Measurements from ENCODE around the gene TTI1.

TTI1 gene

DNA sequence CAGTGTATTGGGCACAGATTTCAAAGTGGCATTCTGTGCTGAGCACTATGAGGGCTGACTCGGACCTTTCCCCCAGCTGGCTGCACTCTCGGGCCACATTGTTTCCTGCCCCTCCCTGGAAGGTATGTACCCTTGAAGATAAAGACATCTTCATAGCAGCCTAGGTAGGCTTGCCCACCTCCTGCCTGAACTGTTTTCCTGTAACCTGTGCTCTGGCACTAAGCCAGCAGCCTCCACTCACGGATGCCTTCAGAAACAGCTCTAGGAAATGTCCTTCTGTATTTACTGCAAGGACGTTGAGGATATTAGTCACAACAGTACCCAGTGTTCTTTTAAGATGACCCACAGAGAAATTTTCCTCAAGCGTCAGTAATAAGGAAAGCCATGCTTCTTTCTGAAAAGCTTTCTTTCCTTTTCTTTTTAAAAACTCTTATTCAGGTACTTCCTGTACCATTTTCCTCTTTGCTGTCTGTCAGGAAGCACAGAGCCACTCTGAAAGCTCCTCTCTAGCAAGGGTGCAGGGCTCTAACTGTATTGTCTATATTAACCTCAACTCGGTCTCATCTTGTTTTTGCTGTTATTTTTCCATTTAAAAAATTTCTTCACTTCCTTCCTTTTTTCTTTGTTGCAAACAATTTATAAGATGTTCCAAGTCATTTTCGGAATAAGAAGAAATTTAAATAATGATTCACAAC is 43.5 kb downstream of the TTI1 start:
- FAIRE-seq (no peak), DNase-seq (ENCODE audit: low spot score) (peak; percentile 45)

DNA sequence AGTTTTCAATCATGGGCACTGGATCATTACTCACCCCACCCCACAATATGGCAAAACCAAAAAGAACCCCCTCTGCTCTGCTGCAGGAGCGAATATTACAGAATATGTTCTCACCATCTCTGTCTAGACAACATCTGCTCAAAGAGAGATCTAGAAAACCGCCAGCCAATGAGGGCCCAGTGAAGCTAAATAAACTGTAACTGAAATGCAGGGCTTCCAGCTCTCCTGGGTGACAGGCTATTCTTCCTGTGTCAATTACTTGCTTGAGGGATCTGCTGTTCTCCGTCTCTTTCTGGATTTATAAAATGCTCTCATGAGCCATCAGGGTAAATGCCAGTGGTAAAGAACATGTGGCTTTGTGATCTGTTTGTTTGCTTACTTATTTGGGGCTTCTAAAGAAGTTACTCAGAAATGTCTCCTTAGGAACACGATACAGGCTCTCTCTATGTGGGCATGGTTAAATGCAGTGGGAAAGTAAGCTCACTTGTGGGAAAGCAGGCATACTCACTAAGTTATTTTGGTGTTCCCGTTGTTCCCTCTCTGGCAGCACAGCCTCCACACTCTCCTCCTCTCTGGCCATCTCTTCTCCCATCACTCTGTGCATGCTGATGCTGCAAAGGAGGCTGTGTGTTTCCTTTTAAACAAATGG is 44.8 kb downstream of the TTI1 start:
- DNase-seq (ENCODE audit: low spot score) (no peak), FAIRE-seq (no peak)

DNA sequence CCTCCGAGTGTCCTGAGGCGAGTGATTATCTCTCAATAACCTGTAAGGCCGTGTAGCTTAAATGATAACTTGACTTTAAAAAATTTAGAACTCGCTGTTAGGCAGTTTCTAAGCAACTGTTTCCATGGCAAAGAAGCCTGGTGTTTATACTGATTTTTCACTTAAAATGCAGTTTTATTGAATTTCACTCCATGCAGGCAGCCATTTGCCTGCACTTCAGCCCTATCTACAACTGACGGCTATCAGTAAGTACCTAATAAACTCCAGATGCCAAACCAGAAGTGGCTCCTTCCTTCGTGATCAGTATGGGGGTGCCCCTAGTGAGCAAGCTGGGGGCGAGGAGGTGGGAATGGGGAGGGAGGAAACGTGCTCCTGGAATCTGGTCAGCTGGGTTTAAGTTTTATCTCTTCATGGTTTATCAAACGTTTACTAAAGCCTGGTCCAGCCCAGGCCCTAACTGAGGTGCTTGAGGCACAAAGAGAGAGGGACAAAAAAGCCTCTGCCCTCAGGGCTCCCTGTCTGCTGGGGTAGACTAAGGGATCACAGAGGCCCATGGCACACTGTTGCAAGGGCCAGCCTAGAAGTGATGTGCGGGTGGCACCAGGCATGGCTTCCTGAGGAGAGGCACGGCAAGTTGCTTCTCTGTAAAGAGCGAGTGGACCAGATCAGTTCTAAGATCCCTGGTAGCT is 45.5 kb downstream of the TTI1 start:
- no peak for FAIRE-seq

DNA sequence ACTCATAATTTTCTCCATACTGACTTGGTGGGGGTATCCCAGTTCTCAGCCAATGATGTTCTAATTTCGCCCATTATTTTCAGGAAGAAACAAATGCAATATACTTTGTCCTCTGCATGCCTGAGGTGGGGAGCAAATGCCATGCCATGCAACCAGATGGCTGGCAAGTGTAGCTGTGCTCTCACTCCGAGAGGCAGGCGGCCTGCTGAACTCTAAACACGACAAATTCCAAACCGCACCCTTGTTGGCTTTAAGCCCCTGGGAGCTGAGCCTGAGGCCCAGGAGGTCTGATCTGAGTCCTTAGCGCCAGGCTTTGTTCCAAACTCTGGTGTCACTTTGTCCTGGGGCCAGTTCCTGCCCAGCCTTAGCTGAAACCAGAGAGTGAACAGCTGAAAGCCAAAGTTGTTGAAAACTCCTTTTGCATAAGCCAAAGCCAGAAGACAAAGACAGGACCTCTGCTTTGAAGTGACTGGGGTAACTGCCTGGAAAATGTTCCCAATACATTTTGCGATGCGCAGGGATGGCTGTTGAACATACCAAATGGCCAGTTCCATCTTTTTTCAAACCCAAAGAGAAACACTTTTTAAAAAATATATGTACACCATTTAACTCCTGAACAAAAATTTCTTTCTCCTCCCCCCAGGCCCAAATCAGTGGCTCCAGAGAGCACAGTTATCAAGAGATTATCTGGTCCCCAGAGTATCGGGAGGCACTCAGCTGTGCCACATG is 46.2 kb downstream of the TTI1 start:
- no peak for FAIRE-seq
- no peak for DNase-seq (ENCODE audit: low spot score)

More for the DNA sequence above, 45.5 kb downstream of the TTI1 start:
- DNase-seq (ENCODE audit: low spot score) = no peak

DNA sequence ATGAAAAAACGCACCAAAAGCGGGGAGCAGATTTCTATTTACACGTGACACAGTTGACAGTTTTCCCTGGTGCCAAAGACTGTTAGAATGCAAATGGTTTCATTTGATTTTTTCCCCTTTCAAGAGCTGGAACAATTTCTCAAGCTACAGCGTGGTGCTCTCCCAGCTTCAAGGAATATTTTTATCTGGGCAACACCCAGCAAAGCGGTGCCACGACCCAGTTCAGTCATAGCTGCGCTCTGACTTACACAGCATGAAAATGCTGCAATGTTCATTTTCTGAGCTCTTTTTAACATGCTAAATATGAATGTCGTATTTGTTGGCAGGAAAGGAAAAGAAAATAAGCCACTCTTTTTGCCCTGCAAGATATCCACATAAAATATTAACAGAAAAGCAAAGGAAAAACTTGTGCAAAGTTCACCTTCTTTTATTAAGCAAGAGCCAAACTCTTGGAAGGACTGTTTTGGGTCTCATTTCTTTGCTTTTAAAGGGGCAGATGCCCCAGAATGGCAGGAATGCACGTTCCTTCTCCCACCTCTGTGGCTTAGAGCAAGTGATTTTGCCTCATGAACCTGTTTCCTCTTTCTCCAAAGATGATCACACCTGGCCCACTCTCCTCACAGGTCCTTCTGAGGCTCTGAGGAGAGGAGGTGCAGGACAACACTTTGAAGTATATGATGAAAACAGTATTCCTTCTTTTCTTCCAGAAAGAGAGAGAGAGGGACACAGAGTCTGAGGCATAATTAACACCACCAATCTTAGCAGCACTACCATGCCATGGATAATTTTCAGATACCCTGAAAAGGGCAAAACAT is 47.0 kb downstream of the TTI1 start:
- DNase-seq (ENCODE audit: low spot score) = no peak
- FAIRE-seq = no peak

DNA sequence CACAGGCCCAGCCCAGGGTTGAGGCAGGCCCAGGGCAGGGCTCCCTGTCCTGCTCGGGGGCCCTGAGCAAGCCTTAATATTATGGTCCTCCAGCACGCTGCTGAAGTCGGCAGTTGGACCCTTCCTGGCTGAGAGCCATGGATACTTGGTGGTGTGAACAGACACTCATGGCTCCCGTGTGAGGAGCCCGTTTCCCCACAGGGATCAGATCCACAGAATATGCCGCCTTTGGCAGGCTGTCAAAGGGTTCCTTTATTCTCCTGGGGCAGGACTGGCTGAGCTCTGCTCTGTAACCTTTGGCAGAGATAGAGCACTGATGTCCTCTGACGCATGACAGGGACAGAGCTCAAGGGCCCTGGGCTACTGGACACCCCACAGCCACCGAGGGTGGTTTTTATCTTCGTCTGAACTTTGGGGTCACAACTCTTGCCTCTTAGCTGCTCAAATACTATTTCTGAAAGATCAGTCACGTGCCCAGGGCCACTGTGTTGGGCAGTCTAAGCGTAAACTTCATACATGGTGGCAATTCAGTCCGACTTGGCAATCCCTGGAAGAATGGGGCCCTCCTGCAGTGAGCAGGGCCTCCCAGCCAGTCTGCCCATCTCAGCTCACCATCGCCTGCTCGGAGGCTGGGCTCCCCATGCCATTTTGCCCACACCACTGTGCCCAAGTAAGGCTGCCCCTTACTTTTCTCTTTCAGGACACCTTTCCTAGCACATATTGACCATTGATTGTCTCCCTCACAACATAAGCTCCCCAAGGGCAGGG is 49.1 kb downstream of the TTI1 start:
- DNase-seq (ENCODE audit: low spot score) (no peak), FAIRE-seq (no peak)

DNA sequence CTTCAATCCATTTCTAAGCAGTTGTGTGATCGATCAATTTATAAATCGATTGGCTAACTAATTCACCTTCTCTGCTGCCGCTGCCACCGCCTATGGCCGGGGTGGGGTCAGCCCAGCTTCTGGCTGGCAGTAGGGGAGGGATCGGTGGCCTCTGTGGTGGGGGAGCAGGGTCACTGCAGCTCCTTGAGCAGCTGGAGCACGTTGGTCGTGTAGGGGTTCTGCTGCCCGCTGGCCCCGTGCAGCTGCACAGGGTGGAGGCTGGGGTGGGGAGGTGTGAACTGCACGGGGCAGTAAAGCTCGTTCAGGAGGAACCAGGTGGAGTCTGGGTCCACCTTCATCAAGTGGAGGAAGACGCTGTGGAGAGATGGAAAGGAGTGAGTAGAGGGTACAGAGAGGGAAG is 50.0 kb downstream of the TTI1 start:
- FAIRE-seq = no peak
- no peak for DNase-seq (ENCODE audit: low spot score)

DNA sequence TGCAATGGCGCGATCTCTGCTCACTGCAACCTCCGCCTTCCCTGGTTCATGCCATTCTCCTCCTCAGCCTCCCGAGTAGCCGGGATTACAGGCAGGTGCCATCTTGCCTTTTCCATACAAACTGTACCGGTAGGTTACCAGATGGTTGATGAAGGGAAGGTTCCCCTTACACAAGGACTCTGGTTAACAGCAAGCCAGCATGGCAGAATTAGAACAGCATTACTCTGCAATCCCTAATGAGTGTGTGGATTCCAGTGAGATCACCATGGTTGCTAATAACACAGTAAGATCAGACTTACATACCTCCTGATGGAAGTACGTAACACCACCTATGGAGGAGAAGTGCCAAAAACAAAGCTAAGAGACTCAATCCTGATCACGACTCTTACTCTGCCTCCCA is 51.7 kb downstream of the TTI1 start:
- FAIRE-seq (no peak), DNase-seq (ENCODE audit: low spot score) (no peak)

DNA sequence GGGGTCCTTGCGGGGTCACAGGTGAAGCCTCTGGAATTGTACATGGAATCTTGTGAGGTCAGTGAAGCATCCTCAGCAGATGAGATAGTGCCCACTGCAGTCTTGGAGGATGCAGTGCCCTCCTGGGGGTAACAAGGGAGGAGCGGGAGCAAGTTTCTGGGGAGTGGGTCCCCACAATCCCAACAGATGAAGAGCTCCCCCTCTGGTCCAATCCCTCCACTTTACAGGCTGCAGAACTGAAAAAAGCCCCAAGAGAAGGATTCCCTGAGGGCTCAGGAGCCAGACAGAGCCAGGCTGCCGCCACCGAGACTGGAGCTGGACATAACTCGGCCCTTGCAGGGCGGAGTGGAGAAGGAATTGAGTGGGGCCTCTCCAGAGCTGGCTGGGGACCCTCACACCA is 52.4 kb downstream of the TTI1 start:
- no peak for FAIRE-seq

DNA sequence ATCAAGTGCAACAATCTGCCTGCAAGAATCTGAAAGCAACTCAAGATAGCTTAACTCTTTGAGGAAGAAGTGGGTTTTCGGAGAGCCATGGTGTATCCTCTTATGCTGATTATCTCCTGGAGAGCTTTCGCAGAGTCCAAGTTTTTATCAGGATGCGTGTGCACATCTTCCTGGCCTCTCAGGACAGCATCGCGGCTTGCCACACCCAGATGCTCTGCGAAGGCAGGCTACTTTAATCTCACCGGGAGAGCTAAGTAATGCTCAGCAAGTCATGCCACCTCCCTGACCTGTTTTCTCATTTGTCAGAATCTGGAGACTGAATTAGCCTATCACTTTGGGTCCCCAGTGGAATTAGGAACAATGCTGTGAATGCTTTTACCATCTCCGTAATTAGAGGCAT is 52.9 kb downstream of the TTI1 start:
- DNase-seq (ENCODE audit: low spot score) (no peak), FAIRE-seq (no peak)

More for the DNA sequence above, 52.4 kb downstream of the TTI1 start:
- no peak for DNase-seq (ENCODE audit: low spot score)

DNA sequence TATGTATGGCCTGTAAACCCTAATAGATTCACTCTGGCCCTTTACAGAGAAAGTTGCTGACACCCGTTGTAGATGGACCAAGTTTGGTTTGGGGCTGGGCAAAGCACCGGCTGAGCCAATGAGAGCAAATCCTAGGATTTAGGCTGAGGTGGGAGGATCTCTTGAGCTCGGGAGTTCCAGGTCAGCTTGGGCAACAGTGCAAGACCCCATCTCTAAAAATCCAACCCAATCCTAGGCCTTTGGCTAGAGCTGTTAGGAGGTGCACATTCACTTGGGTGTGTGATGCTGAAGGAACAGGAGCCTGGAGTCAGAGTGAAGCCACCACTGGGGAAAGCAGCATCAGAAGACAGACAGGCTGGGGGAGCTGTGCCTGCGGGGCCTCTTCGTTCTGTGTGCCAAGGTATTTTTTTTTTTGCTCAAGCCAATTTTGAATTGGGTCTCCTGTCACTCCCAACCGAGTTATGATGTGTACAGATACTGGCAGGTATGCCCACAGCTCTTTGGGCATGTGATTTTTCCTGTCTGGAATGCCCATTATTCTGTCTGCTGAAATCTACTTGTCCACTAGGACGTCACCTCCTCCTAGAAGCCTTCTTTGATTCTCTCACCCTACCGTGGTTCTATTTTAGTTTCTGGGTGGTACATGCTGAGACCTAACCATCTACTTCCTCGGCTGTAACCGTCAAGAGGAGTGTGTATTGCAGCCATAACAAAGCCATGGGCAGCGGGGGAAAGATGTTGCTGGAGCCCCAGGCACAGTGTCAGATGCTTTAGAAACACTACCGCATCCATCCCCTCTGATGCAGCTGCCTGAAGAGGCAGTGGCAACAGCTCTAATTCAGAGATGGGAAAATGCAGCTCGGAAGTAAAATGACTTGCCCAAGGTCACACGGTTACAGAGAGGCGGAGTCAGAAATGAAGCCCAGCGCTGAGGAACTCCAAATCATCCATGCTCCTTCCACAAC is 54.0 kb downstream of the TTI1 start:
- FAIRE-seq = no peak

DNA sequence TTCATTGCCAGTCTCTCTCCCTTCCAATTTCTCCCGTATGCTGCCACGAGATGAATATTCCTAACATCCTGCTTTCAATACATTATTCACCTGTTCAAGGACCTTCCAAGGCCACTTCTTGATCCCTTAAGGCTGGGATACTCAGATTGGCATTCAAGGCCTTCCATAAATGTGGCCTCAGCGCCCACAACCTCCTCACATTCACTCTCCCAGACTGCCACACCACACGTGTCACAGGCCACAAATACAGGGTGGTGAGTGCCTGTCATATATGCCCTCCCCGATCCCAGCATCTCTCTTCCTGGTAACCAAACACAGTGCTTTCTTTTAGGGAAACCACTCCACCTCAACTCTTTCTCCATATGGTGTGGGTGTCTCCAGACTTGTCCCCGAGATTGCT is 55.5 kb downstream of the TTI1 start:
- DNase-seq (ENCODE audit: low spot score) = no peak
- FAIRE-seq = no peak

More for the DNA sequence above, 54.0 kb downstream of the TTI1 start:
- no peak for DNase-seq (ENCODE audit: low spot score)

DNA sequence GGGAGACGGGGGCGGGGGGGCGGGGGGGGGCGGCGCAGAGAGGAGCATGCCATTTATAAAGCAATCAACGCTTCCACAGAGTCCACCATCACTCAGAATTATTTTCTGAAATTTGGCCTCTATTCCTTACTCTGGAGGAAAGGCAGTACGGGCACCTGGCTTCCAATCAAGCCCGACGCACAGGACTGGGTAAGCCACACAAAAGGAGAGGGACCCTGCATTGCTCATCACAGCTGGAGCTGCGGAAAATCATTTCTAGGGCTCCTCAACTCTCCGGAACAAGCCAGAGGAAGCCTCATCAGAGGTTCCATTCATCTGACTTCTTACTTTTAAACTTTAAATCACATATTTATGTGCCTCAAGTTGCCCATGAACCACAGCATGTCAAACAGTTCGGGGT is 55.9 kb downstream of the TTI1 start:
- DNase-seq (ENCODE audit: low spot score) = no peak
- FAIRE-seq = no peak

DNA sequence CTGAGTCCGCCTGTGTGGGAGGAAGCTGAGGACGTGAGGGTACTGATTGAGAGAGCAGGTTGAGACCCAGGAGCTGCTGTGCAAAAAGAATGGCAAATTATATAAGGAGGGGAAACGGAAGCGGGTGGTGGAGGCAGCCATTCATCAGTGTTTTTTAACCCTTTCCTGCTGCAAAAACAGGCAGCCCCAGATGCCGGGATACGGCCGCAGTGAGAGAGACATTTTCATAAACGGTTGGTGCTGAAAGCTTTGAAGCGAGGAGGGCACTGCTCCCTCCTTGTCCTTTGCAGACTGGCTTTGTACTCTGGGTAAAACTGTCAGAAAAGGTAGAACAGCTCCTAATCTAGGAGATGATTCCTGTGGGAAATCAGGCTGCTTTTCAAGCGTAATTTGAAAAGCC is 56.4 kb downstream of the TTI1 start:
- DNase-seq (ENCODE audit: low spot score) = no peak

DNA sequence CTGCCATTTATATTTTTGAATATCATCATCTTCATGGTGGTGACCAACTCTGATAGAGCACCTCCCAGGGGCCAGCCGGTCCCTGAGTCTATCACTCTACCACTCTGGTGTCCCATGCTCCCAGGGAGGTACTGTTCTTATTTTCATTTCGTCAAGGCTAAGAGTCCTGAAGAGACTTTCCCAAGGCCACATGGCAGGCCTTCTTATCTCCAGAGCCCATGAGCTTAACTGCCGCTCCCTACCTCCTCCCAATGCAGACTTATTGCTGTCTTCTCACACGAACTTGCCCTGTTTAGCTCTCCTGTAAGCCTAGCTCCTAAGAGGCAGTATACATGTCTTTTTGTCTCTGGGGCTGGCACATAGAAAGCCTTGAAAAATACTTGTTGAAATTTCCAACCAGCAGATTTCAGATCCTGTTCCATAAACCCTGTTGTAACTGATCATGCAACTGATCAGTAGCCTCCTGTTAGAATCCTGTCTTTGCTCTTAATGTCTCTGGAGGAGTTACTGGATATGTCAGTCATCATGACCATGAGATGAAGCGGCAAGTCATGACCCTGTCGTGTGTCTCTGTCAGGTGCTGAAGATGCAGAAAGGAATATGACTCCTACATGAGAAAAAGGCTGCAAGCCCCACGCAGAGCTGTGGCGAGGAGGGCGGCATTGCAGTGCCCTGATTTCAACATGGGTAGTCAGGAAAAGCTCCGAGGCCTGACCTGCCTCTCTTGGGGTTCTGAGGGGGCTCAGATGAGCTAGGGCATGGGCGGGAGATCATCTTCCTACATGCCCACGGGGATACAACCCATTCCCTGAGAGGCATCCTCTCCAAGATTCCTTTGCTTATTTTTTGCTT is 60.0 kb downstream of the TTI1 start:
- FAIRE-seq (no peak), DNase-seq (ENCODE audit: low spot score) (no peak)

More for the DNA sequence above, 56.4 kb downstream of the TTI1 start:
- FAIRE-seq = no peak

DNA sequence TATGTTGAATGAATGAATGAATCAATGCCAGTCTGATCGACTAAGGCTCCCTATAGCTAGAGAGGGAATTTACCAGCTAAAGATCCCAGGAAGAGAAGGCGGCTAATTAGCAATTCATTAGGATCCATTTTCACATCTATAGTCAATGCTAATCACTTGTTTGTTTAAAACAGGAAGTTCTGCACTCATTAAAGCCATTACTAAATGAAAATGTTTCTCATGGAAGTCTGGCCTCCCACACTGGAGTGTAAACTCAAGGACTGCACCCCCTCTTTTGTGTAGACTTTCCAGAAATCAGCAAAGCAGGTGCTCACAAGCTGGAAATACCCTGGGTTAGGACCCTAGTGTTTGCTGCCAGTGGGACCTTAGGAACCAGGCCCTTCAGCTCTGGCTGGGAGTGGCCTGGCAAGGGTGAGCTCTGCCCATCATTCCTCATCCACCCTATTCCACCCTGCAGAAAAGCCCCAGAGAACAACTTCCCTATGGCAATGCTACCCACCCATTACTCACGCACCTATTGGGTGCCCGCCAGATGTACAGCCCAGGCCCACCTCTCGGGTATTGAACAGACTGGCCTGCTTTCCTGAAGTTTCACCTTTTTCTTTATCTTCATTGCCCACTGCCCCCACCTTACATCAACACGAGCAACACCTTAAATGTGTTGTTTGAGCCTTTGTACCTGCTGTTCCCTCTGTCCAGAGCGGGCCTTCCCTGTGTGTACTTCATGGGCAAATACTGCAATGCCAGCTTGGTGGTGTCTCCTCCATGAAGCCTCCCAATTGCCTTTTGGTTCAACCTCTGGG is 60.8 kb downstream of the TTI1 start:
- FAIRE-seq = no peak
- DNase-seq (ENCODE audit: low spot score) = no peak

DNA sequence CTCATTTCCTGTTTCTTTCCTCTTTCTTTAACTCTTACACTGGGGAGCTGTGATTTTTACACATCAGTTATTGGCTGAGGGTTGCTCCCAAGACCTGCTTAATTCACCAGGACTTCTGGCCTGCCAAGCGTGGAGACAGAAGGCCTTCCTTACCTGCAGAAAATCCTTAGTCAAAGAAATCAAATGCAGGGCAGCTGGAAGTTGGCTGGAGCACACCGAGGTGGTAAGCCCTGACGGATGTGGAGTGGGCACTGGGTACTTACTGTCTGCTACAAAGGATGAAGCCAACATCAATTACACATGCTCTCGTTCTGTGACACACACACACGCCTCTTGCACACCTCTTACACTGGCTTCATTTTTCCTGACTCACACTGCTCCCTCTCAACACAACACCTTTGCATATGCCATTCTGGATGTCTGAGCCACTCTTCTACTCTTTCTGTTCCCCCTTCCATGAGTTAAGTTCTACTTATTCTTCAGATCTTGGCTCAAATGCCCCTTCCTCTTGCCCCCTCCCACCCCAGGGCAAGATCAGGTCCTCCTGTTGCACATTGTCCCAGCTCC is 61.6 kb downstream of the TTI1 start:
- no peak for DNase-seq (ENCODE audit: low spot score)
- no peak for FAIRE-seq

Data from RCC 7860 (cell line).